ENCODE measurements around the gene NEDD4L.
A peak's percentile ranks its signal among the peaks of the same experiment; 100 is the strongest.

The NEDD4L gene

GRCh38 chr18:58398648-58399398 is 354.8 kb downstream of the NEDD4L start:
- no peak for DNase-seq (ENCODE audit: low spot score)

GRCh38 chr18:58400331-58400870 is 356.4 kb downstream of the NEDD4L start:
- DNase-seq (ENCODE audit: low spot score), result peak; percentile 82

- DNase-seq (ENCODE audit: low spot score), result no peak
These were observed 357.2 kb downstream of the NEDD4L start for GRCh38 chr18:58401191-58401590.

- DNase-seq (ENCODE audit: low spot score), result peak; percentile 53
These were observed 358.2 kb downstream of the NEDD4L start for GRCh38 chr18:58402247-58402646.

GRCh38 chr18:58402951-58403702 is 359.1 kb downstream of the NEDD4L start:
- DNase-seq (ENCODE audit: low spot score), result no peak

GRCh38 chr18:58403799-58404455 is 359.9 kb downstream of the NEDD4L start:
- no peak for DNase-seq (ENCODE audit: low spot score)

- no peak for DNase-seq (ENCODE audit: low spot score)
These were observed 361.3 kb downstream of the NEDD4L start for GRCh38 chr18:58405107-58405898.

- DNase-seq (ENCODE audit: low spot score), result no peak
These were observed 363.2 kb downstream of the NEDD4L start for GRCh38 chr18:58407263-58407648.

GRCh38 chr18:58407649-58408407 is 363.8 kb downstream of the NEDD4L start:
- no peak for DNase-seq (ENCODE audit: low spot score)

- no peak for DNase-seq (ENCODE audit: low spot score)
These were observed 364.6 kb downstream of the NEDD4L start for GRCh38 chr18:58408665-58409064.

- DNase-seq (ENCODE audit: low spot score), result no peak
These were observed 365.9 kb downstream of the NEDD4L start for GRCh38 chr18:58409802-58410445.

- DNase-seq (ENCODE audit: low spot score), result no peak
These were observed 367.3 kb downstream of the NEDD4L start for GRCh38 chr18:58411323-58411722.

GRCh38 chr18:58412844-58413666 is 369.0 kb downstream of the NEDD4L start:
- no peak for DNase-seq (ENCODE audit: low spot score)

- no peak for DNase-seq (ENCODE audit: low spot score)
These were observed 369.9 kb downstream of the NEDD4L start for GRCh38 chr18:58413667-58414628.

- DNase-seq (ENCODE audit: low spot score), result no peak
These were observed 372.1 kb downstream of the NEDD4L start for GRCh38 chr18:58416014-58416703.

- no peak for DNase-seq (ENCODE audit: low spot score)
These were observed 373.0 kb downstream of the NEDD4L start for GRCh38 chr18:58416704-58417683.

GRCh38 chr18:58417752-58418151 is 373.7 kb downstream of the NEDD4L start:
- DNase-seq (ENCODE audit: low spot score), result no peak
